Nephron (organoid): ENCODE measurements around the gene RCOR3.
"Not testable (repeated sequence)": the region's sequence is repeated elsewhere in the genome, so short reads cannot be mapped to it uniquely, and the experiment has no call there.

Experiments
- H3K27ac Mint-ChIP-seq, 3 experiments: 2 replicates each; pipeline ENCODE4 v1.8.0; 2020; ENCODE audit warnings: mixed read lengths in 3 of 3, mild to moderate bottlenecking in 2 of 3, moderate library complexity in 1 of 3
- H3K27me3 Mint-ChIP-seq: 2 replicates; pipeline ENCODE4 v1.8.0; 2021; ENCODE audit warnings: low read depth, mild to moderate bottlenecking, moderate library complexity, mixed read lengths
- H3K36me3 Mint-ChIP-seq: 2 replicates; pipeline ENCODE4 v1.8.0; 2020; ENCODE audit warnings: low read depth, mixed read lengths
- H3K4me1 Mint-ChIP-seq: 2 replicates; pipeline ENCODE4 v1.8.0; 2020; ENCODE audit warnings: mixed read lengths
- H3K4me3 Mint-ChIP-seq, 3 experiments: 2 replicates each; pipeline ENCODE4 v1.8.0; 2020; ENCODE audit warnings: mild to moderate bottlenecking in 3 of 3, mixed read lengths in 3 of 3, moderate library complexity in 2 of 3
- H3K9me3 Mint-ChIP-seq: 2 replicates; pipeline ENCODE4 v1.8.0; 2020; ENCODE audit warnings: mixed read lengths
- CTCF ChIP-seq, 3 experiments: fragments of 200-600 bp; sonication (generic); IDR thresholded peaks; one replicate each; pipeline ENCODE4 v1.5.0; 2021; ENCODE audit warnings: antibody characterized with exemption in 3 of 3; ENCODE audit not compliant: unreplicated experiment in 3 of 3

The RCOR3 gene

DNA sequence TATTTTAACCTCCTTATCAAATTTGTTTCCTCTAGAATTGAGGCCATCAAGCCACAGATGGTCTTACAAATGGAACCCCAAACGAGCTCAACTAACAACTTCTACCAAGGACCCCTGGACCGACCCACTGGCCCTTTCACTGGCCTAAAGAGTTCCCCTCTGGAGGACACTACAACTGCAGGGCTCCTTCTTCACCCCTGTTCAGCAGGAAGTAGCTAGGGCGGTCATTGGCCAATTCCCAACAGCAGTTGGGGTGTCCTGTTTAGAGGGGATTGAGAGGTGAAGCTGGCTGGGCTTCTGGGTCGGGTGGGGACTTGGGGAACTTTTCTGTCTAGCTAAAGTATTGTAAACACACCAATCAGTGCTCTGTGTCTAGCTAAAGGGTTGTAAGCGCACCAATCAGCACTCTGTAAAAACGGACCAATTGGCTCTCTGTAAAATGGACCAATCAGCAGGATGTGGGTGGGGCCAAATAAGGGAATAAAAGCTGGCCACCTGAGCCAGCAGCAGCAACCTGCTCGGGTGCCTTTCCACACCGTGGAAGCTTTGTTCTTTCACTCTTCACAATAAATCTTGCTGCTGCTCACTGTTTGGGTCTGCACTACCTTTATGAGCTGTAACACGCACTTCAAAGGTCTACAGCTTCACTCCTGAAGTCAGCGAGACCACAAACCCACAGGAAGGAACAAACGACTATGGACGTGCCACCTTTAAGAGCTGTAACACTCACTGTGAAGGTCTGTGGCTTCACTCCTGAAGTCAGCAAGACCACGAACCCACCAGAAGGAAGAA lies 30.4 kb upstream of the RCOR3 start:
- H3K36me3 Mint-ChIP-seq, H3K4me3 Mint-ChIP-seq, H3K4me1 Mint-ChIP-seq, H3K27ac Mint-ChIP-seq, H3K27me3 Mint-ChIP-seq, H3K9me3 Mint-ChIP-seq: not testable (repeated sequence)

DNA sequence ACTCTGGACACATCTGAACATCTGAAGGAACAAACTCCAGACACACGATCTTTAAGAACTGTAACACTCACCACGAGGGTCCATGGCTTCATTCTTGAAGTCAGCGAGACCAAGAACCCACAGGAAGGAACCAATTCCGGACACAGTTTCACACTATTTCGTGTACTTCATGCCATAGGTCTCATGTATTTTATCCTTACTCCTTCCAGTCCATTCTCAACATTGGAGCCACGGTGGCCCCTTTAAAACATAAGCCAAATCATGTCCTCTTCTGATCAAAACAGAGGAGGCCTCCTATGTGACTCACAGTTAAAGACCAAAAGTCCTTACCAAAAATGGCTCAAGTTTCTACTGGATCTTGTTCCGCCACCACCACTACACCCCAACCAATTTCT lies 29.8 kb upstream of the RCOR3 start:
- Mint-ChIP-seq H3K36me3 (no peaks in the 10 kb centered on the region), H3K27me3 (no peaks in the 10 kb centered on the region), H3K4me1 (no peaks in the 10 kb centered on the region), H3K4me3 (no peak overlapping the region), H3K9me3 (no peaks in the 10 kb centered on the region), H3K27ac (no peak overlapping the region)
- no peak for TF ChIP-seq CTCF (IDR thresholded peaks at IDR 0.05; ENCODE audit: unreplicated experiment in 3 of 3)

- Mint-ChIP-seq H3K9me3 (no peaks in the 10 kb centered on the region), H3K4me1 (no peaks in the 10 kb centered on the region), H3K27ac (no peak overlapping the region), H3K4me3 (no peak overlapping the region), H3K36me3 (no peaks in the 10 kb centered on the region), H3K27me3 (no peaks in the 10 kb centered on the region)
- no peak for TF ChIP-seq CTCF (IDR thresholded peaks at IDR 0.05; ENCODE audit: unreplicated experiment in 3 of 3)
These were observed 27.3 kb upstream of the RCOR3 start for GRCh38 chr1:211231873-211232272.

GRCh38 chr1:211236633-211237320 lies 22.4 kb upstream of the RCOR3 start:
- Mint-ChIP-seq H3K4me3 (no peak overlapping the region), H3K9me3 (no peaks in the 10 kb centered on the region)
- no peak for TF ChIP-seq CTCF (IDR thresholded peaks at IDR 0.05; ENCODE audit: unreplicated experiment in 3 of 3)

DNA sequence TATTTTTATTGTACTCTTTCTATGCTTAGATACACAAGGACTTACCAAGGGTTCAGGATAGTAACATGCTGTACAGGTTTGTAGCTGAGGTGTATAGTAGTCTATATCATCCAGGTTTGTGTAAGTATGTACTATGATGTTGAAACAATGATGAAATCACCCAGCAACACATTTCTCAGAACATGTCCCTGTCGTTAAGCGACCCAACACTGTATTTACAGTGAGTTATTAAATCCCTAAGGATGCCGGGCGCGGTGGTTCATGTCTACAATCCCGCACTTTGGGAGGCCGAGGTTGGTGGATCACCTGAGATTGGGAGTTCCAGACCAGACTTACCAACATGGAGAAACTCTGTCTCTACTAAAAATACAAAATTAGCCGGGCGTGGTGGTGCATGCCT lies 21.6 kb upstream of the RCOR3 start:
- H3K27ac Mint-ChIP-seq = no peak overlapping the region
- no peaks in the 10 kb centered on the region for H3K36me3 Mint-ChIP-seq
- no peaks in the 10 kb centered on the region for H3K4me1 Mint-ChIP-seq
- no peak for TF ChIP-seq CTCF (IDR thresholded peaks at IDR 0.05; ENCODE audit: unreplicated experiment in 3 of 3)
- no peaks in the 10 kb centered on the region for H3K9me3 Mint-ChIP-seq
- no peaks in the 10 kb centered on the region for H3K27me3 Mint-ChIP-seq
- H3K4me3 Mint-ChIP-seq = no peak overlapping the region

More at GRCh38 chr1:211236633-211237320, 22.4 kb upstream of the RCOR3 start:
- Mint-ChIP-seq H3K27me3 (no peaks in the 10 kb centered on the region), H3K4me1 (no peaks in the 10 kb centered on the region), H3K36me3 (no peaks in the 10 kb centered on the region), H3K27ac (no peak overlapping the region)

DNA sequence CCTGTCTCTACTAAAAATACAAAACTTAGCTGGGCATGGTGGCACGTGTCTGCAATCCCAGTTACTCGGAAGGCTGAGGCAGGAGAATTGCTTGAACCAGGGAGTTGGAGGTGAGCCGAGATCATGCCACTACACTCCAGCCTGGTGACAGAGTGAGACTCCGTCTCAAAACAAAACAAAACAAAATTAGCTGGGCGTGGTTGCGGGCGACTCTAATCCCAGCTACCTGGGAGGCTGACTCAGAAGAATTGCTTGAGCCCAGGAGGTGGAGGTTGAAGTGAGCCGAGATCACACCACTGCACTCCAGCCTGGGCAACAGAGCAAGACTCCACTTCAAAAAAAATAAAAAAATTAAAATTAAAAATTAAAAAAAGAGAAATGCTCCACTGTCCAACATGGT lies 18.6 kb upstream of the RCOR3 start:
- not testable (repeated sequence) for H3K36me3 Mint-ChIP-seq, H3K9me3 Mint-ChIP-seq, H3K27me3 Mint-ChIP-seq, H3K4me3 Mint-ChIP-seq, H3K27ac Mint-ChIP-seq, H3K4me1 Mint-ChIP-seq

GRCh38 chr1:211241071-211241470 lies 18.1 kb upstream of the RCOR3 start:
- no peaks in the 10 kb centered on the region for H3K36me3 Mint-ChIP-seq
- no peaks in the 10 kb centered on the region for H3K27me3 Mint-ChIP-seq
- no peaks in the 10 kb centered on the region for H3K9me3 Mint-ChIP-seq
- H3K4me3 Mint-ChIP-seq = no peak overlapping the region
- no peaks in the 10 kb centered on the region for H3K4me1 Mint-ChIP-seq
- no peak for TF ChIP-seq CTCF (IDR thresholded peaks at IDR 0.05; ENCODE audit: unreplicated experiment in 3 of 3)
- H3K27ac Mint-ChIP-seq = no peak overlapping the region

- H3K36me3 Mint-ChIP-seq, H3K4me3 Mint-ChIP-seq, H3K9me3 Mint-ChIP-seq, H3K27ac Mint-ChIP-seq, H3K4me1 Mint-ChIP-seq, H3K27me3 Mint-ChIP-seq: not testable (repeated sequence)
These were observed 15.5 kb upstream of the RCOR3 start for GRCh38 chr1:211243639-211244038.

- H3K27me3 Mint-ChIP-seq, H3K36me3 Mint-ChIP-seq, H3K4me3 Mint-ChIP-seq, H3K27ac Mint-ChIP-seq, H3K9me3 Mint-ChIP-seq, H3K4me1 Mint-ChIP-seq: not testable (repeated sequence)
These were observed 12.6 kb upstream of the RCOR3 start for GRCh38 chr1:211246583-211246982.
